Vagina (tissue), 2 donors: ENCODE data around the gene EIF3K. TPM values are rescaled to one million over a fixed set of nuclear protein-coding genes. Genes with fewer than 3 reads are reported as not detected.

Experiments used
- DNase-seq, 2 donors: peaks; one replicate each; pipeline ENCODE4 v3.0.0-alpha.2; 2017; ENCODE audit errors: extremely low spot score in 2 of 2
- H3K27ac ChIP-seq: fragments of 200-600 bp; sonication (generic); one replicate; pipeline ENCODE4 v1.5.1; 2019
- H3K27me3 ChIP-seq: fragments of 200-600 bp; sonication (generic); one replicate; pipeline ENCODE4 v1.5.1; 2019
- H3K36me3 ChIP-seq, 2 donors: fragments of 200-600 bp; sonication (generic); one replicate each; pipeline ENCODE4 v1.5.1; 2017 to 2019
- H3K4me1 ChIP-seq: fragments of 200-600 bp; sonication (generic); one replicate; pipeline ENCODE4 v1.5.1; 2019
- H3K4me3 ChIP-seq, 2 donors: fragments of 200-600 bp; sonication (generic); 1 replicate in 1 of 2; 2 replicates in 1 of 2; pipeline ENCODE4 v1.5.1; 2016 to 2019
- H3K9me3 ChIP-seq: fragments of 200-600 bp; sonication (generic); one replicate; pipeline ENCODE4 v1.5.1; 2019
- CTCF ChIP-seq, 3 experiments: fragments of 450-650 bp in 2 of 3; fragments of 200-600 bp in 1 of 3; sonication (generic) in 1 of 3; IDR thresholded peaks; one replicate each; pipeline ENCODE4 v1.5.1; 2017 to 2019; ENCODE audit warnings: antibody characterized with exemption in 3 of 3, mild to moderate bottlenecking in 2 of 3, moderate library complexity in 2 of 3
- POLR2A ChIP-seq, 2 donors: fragments of 450-650 bp; IDR thresholded peaks; one replicate each; pipeline ENCODE4 v1.6.1; 2017; ENCODE audit warnings: antibody characterized with exemption in 2 of 2, mild to moderate bottlenecking in 2 of 2, moderate library complexity in 2 of 2
- POLR2AphosphoS5 ChIP-seq, 2 donors: sonication (generic); formaldehyde crosslinking; IDR thresholded peaks; one replicate each; pipeline ENCODE4 v1.9.0; 2017; ENCODE audit warnings: antibody characterized with exemption in 2 of 2, mild to moderate bottlenecking in 2 of 2, low read depth in 1 of 2; ENCODE audit not compliant: insufficient read depth in 1 of 2
- intact Hi-C: fragments of 100-400 bp; cut with DNase I; formaldehyde crosslinking; loops from one replicate; pipeline ENCODE4 v1.15.1; 2023
- total RNA-seq: library from RNA; depleted of rRNA; stranded (reverse); fragments of >200 nt; gene quantifications from one replicate; pipeline ENCODE4 v1.2.3, GENCODE V29; 2016

Gene EIF3K
- total RNA-seq, 1 donor from 2014 or later: 349 TPM

GRCh38 chr19:38614289-38614688, 4.7 kb upstream of the EIF3K start:
- TF ChIP-seq POLR2AphosphoS5 (IDR thresholded peaks at IDR 0.05; ENCODE audit: insufficient read depth in 1 of 2, low read depth in 1 of 2): no peak
- TF ChIP-seq POLR2A (IDR thresholded peaks at IDR 0.05): no peak
- TF ChIP-seq CTCF (IDR thresholded peaks at IDR 0.05): no peak
- intact Hi-C loops: no loop called here
- no peaks in the 10 kb centered on the region for H3K9me3 ChIP-seq
- H3K27me3 ChIP-seq: no peaks in the 10 kb centered on the region
- no peak for DNase-seq
- H3K27ac ChIP-seq: no peak overlapping the region
- H3K4me3 ChIP-seq: no peak overlapping the region
- H3K36me3 ChIP-seq: no peaks in the 10 kb centered on the region
- peaks cover 8% of the 10 kb centered on the region for H3K4me1 ChIP-seq

- Histone ChIP-seq H3K4me1 (peaks cover 16% of the 10 kb centered on the region), H3K36me3 (peaks cover 0 to under 1% of the 10 kb centered on the region in 2 donors), H3K27ac (no peak overlapping the region), H3K4me3 (no peak overlapping the region), H3K27me3 (no peaks in the 10 kb centered on the region), H3K9me3 (no peaks in the 10 kb centered on the region)
- no peak for DNase-seq
- no peak for TF ChIP-seq POLR2A (IDR thresholded peaks at IDR 0.05)
- TF ChIP-seq POLR2AphosphoS5 (IDR thresholded peaks at IDR 0.05; ENCODE audit: insufficient read depth in 1 of 2, low read depth in 1 of 2): no peak
- TF ChIP-seq CTCF (IDR thresholded peaks at IDR 0.05): no peak
- intact Hi-C loops: no loop called here
Measured at GRCh38 chr19:38615007-38615581, 3.9 kb upstream of the EIF3K start.

GRCh38 chr19:38616265-38616664, 2.7 kb upstream of the EIF3K start:
- Histone ChIP-seq H3K4me1 (peaks cover 20% of the 10 kb centered on the region), H3K9me3 (no peaks in the 10 kb centered on the region), H3K27me3 (no peaks in the 10 kb centered on the region), H3K4me3 (no peak overlapping the region), H3K27ac (no peak overlapping the region), H3K36me3 (peaks cover 0 to 13% of the 10 kb centered on the region in 2 donors)
- no peak for DNase-seq
- TF ChIP-seq POLR2A (IDR thresholded peaks at IDR 0.05) (no peak), POLR2AphosphoS5 (IDR thresholded peaks at IDR 0.05; ENCODE audit: insufficient read depth in 1 of 2, low read depth in 1 of 2) (no peak), CTCF (IDR thresholded peaks at IDR 0.05) (no peak)
- intact Hi-C loops: no loop called here

- intact Hi-C loops: no loop called here
- H3K9me3 ChIP-seq: no peaks in the 10 kb centered on the region
- no peak overlapping the region for H3K27ac ChIP-seq
- no peak for DNase-seq
- no peaks in the 10 kb centered on the region for H3K27me3 ChIP-seq
- peaks cover 0 to 23% of the 10 kb centered on the region in 2 donors for H3K36me3 ChIP-seq
- no peak for TF ChIP-seq POLR2A (IDR thresholded peaks at IDR 0.05)
- no peak for TF ChIP-seq POLR2AphosphoS5 (IDR thresholded peaks at IDR 0.05; ENCODE audit: insufficient read depth in 1 of 2, low read depth in 1 of 2)
- no peak for TF ChIP-seq CTCF (IDR thresholded peaks at IDR 0.05)
- H3K4me3 ChIP-seq: peak overlapping the region; percentile 82 to 98
- H3K4me1 ChIP-seq: peaks cover 20% of the 10 kb centered on the region
Measured at GRCh38 chr19:38617283-38617763, 1.7 kb upstream of the EIF3K start.

- DNase-seq: no peak
- H3K9me3 ChIP-seq: no peaks in the 10 kb centered on the region
- no peaks in the 10 kb centered on the region for H3K27me3 ChIP-seq
- peaks cover 0 to 30% of the 10 kb centered on the region in 2 donors for H3K36me3 ChIP-seq
- TF ChIP-seq POLR2A (IDR thresholded peaks at IDR 0.05) (no peak), CTCF (IDR thresholded peaks at IDR 0.05) (no peak), POLR2AphosphoS5 (IDR thresholded peaks at IDR 0.05; ENCODE audit: insufficient read depth in 1 of 2, low read depth in 1 of 2) (no peak)
- peak within 1 kb of the TSS; percentile 82 to 98 for H3K4me3 ChIP-seq
- H3K4me1 ChIP-seq: peaks cover 20% of the 10 kb centered on the region
- intact Hi-C loops: no loop called here
- peak within 1 kb of the TSS; percentile 56 for H3K27ac ChIP-seq
Measured at GRCh38 chr19:38617764-38618589, 1.0 kb upstream of the EIF3K start, which contains the start of gene MAP4K1. MAP4K1 (minus strand) TSS chr19:38617953; CDS start chr19:38617895, 58 bp downstream.
